Left cardiac atrium (tissue), 4 donors: ENCODE results near the gene MCF2L2. TPM values are rescaled to one million over a fixed set of nuclear protein-coding genes. Genes with fewer than 3 reads are reported as not detected.
"Not testable (repeated sequence)": the region's sequence is repeated elsewhere in the genome, so short reads cannot be mapped to it uniquely, and the experiment has no call there.

Source experiments
- ATAC-seq, 2 donors: fragments of 200-7000 bp; cut with Tn5 transposase; one replicate each; pipeline ENCODE4 v1.9.1; 2020; ENCODE audit warnings: mild to moderate bottlenecking in 2 of 2, moderate library complexity in 2 of 2
- DNase-seq: peaks from one replicate; pipeline ENCODE4 v3.0.0-alpha.2; 2020
- intact Hi-C, 2 donors: fragments of 100-400 bp; cut with DNase I; formaldehyde crosslinking; loops; one replicate each; pipeline versions ENCODE4 v1.14.1 to v1.15.1; 2022 to 2023
- total RNA-seq, 2 donors: library from RNA; stranded (reverse); fragmentation: NEBNext Ultra II Directional; extraction: Animal tissue kit (Norgen Biotek cat#: 25700); gene quantifications; one replicate each; pipeline ENCODE4 v1.2.1, GENCODE V29; 2021
- donor health status: DM: no; HTN: yes; CAD: no.
- donor health status: DM: no; HTN: yes; CAD: no; lungs with severe emphysema.
- donor health status: DM: yes; HTN: yes; CAD: no.
- donor health status: Dilated cardiomyopathy.

MCF2L2 gene
- total RNA-seq, 2 donors from 2014 or later = 0.34 to 1.1 TPM

DNA sequence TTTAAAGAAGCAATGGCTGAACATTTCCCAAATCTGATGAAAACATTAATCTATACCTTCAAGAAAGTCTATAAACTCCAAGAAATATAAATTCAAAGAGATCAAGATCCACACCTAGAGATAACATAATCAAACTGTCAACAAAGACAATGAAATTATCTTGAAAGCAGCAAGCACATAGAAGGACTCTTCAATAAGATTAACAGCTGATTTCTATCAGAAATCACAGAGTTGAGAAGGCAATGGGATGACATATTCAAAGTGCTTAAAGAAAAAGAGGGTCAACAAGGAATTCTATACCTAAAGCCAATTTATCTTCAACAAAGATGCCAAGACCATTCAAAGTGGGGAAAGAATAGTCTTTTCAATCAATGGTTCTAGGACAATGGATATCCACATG lies 224.7 kb downstream of the MCF2L2 start:
- ATAC-seq = no peak
- intact Hi-C loops = no loop called here
- DNase-seq = no peak

- intact Hi-C loops = no loop called here
- no peak for DNase-seq
- no peak for ATAC-seq
Observed at GRCh38 chr3:183202004-183202722, 226.3 kb downstream of the MCF2L2 start.

DNA sequence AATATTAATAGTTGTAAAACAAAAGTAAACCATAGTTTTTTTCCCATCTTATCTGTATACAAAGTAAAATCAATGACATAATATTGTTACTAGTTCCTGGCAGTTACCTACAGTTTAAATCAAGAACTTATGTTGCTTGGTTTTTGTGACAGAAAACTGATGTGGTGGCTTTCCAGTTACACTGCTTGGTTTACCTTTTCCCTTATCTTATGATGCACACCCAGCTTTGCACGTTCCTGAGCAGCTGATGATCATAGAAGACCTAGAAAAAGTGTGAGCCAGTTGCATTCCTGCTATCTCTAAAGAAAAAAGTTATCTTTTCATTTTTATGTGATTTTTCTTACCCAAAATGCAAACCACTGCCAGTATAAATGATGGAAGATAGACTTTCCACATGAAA lies 229.5 kb downstream of the MCF2L2 start:
- no peak for ATAC-seq
- no peak for DNase-seq
- intact Hi-C loops = no loop called here

- DNase-seq (no peak), ATAC-seq (no peak)
- intact Hi-C loops = no loop called here
Observed at GRCh38 chr3:183197734-183198133, 230.7 kb downstream of the MCF2L2 start.

DNA sequence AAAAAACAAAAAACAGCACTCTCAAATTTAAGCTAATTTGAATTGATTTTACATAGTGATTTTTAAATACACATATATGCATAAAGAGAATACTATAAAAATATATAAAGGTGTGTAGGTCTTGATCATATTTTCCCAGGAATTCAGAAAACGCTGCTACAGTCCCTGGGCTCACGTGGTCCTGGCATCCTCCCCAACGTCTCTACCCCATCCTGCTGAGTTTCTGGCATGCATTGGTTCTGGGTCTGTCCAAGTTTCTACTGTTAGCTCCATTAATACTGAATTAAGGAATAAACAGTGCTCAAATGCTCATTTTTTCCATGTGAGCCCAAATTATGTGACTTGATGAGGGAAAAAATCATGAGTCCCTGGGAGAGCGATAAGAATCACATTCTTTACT lies 233.2 kb downstream of the MCF2L2 start:
- intact Hi-C loops = no loop called here
- no peak for ATAC-seq
- no peak for DNase-seq

GRCh38 chr3:183193762-183194689 lies 234.4 kb downstream of the MCF2L2 start:
- intact Hi-C loops = no loop called here
- ATAC-seq (no peak), DNase-seq (no peak)

DNA sequence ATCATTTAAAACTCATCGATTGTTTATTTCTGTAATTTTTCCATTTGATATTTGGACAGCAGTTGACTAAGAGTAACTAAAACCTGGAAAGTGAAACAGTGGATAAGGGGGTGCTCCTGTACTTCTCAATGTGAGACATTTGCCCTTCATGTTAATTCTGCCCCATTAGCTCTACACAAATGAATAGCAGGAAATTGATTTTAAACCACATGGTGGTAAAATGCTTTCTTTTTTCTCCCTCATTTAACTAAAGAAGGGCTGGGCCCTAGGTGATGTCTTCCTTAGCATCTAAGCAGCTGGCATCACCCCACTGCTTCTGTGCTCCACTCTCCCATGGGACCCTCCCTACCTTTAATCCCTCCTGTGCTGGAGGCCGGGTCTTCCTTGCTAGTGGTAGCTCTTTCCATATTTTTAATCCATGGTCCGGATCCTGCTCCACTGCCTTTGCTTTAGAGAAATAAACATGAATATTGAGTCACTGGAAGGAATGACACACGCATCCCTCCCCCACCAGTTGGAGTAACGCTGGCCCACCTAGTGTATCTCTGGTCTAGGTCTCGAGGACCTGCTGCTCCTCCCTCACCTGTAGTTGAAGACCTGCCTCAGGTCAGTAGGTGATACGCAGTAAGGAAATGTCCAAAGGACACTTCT lies 235.6 kb downstream of the MCF2L2 start:
- ATAC-seq = no peak
- intact Hi-C loops = no loop called here
- no peak for DNase-seq

GRCh38 chr3:183189641-183190040 lies 238.8 kb downstream of the MCF2L2 start:
- ATAC-seq = no peak
- intact Hi-C loops = no loop called here

GRCh38 chr3:183188895-183189462 lies 239.4 kb downstream of the MCF2L2 start:
- peak in 1 of 2 donors; percentile 53 for ATAC-seq
- DNase-seq = no peak

More at GRCh38 chr3:183189641-183190040, 238.8 kb downstream of the MCF2L2 start:
- DNase-seq = no peak

GRCh38 chr3:183185696-183186095 lies 242.7 kb downstream of the MCF2L2 start:
- intact Hi-C loops = loop anchor here (2.0 kb wide), 2 partner anchors 197 to 201 kb away; no protein-coding TSS in a partner anchor
- DNase-seq (no peak), ATAC-seq (no peak)

More at GRCh38 chr3:183188895-183189462, 239.4 kb downstream of the MCF2L2 start:
- intact Hi-C loops = no loop called here

- DNase-seq (no peak), ATAC-seq (no peak)
- intact Hi-C loops = loop anchor here in 1 of 2 donors (5.0 kb wide), 1 partner anchor 61 kb away; no protein-coding TSS in a partner anchor
Observed at GRCh38 chr3:183182732-183183610, 245.4 kb downstream of the MCF2L2 start.

GRCh38 chr3:183182073-183182472 lies 246.3 kb downstream of the MCF2L2 start:
- intact Hi-C loops = loop anchor here in 1 of 2 donors (5.0 kb wide), 1 partner anchor 60 kb away; no protein-coding TSS in a partner anchor
- ATAC-seq = no peak
- no peak for DNase-seq

GRCh38 chr3:183181606-183182005 lies 246.8 kb downstream of the MCF2L2 start:
- intact Hi-C loops = loop anchor here in 1 of 2 donors (5.0 kb wide), 1 partner anchor 59 kb away; no protein-coding TSS in a partner anchor
- DNase-seq (no peak), ATAC-seq (no peak)

- intact Hi-C loops = loop anchor here in 1 of 2 donors (5.0 kb wide), 1 partner anchor 59 kb away; no protein-coding TSS in a partner anchor
- DNase-seq (no peak), ATAC-seq (no peak)
Observed at GRCh38 chr3:183180784-183181295, 247.6 kb downstream of the MCF2L2 start.

DNA sequence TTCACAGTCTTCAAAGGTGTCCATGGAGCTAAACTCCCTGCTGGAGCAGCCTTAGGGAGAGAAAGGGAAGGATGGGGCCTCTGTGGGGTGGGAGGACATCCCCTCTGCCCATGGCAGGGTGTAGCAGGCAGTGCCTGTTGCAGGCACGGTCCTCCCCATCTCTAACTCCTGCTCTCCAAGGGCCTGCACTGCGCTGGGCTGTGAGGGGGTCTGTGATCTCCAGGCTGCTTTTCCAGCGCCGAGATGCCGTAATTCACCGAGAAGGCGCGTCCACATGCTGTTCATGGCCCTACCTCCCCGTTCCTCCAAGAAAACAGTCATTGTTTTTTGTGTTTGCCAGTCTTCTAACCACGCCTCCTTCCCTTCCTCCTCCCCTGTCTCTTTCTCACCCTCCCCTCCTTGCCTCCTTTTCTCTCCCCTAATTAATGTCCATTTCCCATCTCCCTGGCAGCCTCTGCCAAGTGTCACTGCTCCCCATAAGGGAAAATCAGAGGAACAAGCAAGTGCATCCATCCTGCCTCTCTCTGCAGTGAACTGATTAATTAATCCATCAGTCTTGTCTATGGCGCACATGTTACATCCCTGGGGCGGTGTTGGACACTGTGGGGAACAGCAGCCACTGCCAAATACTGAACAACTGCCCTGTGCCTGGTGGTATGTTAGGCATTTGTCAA lies 248.2 kb downstream of the MCF2L2 start:
- DNase-seq (no peak), ATAC-seq (no peak)
- intact Hi-C loops = loop anchor here in 1 of 2 donors (5.0 kb wide), 1 partner anchor 58 kb away; no protein-coding TSS in a partner anchor

DNA sequence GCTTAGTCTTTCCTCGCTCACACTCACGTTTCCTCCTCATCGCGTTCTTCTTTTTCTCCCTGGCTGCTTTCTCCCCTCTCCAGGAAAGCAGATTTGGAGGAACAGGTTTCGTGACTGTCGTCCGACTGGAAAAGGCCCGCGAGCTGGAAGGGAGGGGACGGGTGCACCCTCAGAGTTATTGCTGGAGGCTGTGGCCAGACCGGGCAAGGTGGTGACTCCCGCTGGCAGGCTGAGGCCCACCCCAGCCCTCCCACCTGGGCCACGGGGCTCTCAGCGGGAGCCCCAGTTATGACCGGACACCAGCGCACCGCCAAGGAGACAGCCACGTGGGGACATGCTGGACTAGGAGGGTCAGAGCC lies 248.9 kb downstream of the MCF2L2 start:
- intact Hi-C loops = not testable (repeated sequence)

DNA sequence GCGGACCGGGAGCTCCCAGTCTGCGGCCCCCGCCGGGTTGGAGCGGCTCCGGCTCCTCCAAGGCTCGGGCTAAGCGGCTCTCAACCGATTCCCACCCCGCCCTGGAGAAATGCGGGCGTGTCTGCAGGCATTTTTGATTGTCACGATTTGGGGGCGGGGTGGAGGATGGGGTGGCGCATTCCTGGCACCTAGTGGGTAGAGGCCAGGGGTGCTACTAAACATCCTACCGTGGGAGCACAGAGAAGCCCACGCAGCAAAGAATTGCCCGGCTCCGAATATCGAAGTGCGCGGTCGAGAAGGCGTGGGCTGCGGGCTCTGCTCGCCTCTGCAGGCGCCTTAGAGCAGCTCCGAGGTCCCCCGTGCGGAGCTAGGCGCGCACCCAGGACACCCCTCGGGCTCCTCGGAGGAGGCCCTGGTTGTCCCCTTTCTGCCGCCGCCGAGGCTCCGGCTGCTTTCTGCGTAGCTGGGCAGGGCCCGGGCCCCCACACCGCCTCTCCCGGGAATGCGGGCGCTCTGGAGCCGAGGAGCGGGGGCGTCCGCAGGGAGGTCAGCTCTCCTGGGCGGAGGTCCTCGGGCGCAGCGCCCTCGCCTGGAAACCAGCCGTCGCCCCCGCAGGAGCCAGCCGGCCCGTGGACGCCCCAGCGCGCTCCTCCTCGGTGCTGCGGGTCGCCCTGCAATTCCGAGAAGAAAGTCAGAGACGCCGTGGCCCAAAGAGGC lies 249.4 kb downstream of the MCF2L2 start:
- intact Hi-C loops = no loop called here
- ATAC-seq = peak; percentile 73 to 77
- DNase-seq = peak; percentile 40

More for the DNA sequence above, 248.9 kb downstream of the MCF2L2 start:
- ATAC-seq, DNase-seq: not testable (repeated sequence)
